GM12891 (cell line): ENCODE results near the gene TCEAL7.

Experiments used
- POLR2A ChIP-seq: IDR thresholded peaks from 2 replicates; pipeline ENCODE4 v1.6.1; 2011; ENCODE audit warnings: low read depth, low read length, control low read depth
- POLR2AphosphoS5 ChIP-seq: IDR thresholded peaks from 2 replicates; pipeline ENCODE4 v1.6.1; 2011; ENCODE audit warnings: low read depth, low read length, control low read depth
- TAF1 ChIP-seq: IDR thresholded peaks from 2 replicates; pipeline ENCODE4 v1.6.1; 2011; ENCODE audit warnings: low read depth, low read length, control low read depth

- TF ChIP-seq POLR2A (no peak), POLR2AphosphoS5 (no peak), TAF1 (no peak)
These were observed 46.3 kb downstream of the TCEAL7 start, which contains the start of gene BEX3 for GRCh38 chrX:103376118-103376978.
